ENCODE results near the gene UBE2J2. TPM values are rescaled to one million over a fixed set of nuclear protein-coding genes. Genes with fewer than 3 reads are reported as not detected.

UBE2J2 gene
- total RNA-seq, 1 donor: 26.9 TPM

DNA sequence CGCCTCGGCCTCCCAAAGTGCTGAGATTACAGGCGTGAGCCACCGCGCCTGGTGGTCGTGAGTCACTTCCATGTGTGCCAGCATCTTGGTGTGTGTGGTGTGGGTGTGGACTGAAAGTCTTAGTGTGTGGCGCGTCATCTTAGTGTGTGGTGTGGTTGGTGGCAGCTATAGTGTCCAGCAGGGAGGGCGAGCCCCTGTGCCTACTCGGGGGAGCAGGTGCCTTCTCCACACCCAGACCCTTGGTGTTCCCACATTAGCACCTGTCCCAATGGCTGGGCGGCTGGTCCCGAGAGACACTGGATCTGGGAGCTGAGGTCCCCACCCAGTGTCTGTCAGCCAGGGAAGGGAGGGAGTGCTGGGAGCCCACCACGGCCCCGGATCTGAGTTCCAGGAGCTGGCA lies 9.3 kb upstream of the UBE2J2 start:
- H3K27me3 ChIP-seq (ENCODE audit: insufficient read depth, low read length): no peaks in the 10 kb centered on the region

DNA sequence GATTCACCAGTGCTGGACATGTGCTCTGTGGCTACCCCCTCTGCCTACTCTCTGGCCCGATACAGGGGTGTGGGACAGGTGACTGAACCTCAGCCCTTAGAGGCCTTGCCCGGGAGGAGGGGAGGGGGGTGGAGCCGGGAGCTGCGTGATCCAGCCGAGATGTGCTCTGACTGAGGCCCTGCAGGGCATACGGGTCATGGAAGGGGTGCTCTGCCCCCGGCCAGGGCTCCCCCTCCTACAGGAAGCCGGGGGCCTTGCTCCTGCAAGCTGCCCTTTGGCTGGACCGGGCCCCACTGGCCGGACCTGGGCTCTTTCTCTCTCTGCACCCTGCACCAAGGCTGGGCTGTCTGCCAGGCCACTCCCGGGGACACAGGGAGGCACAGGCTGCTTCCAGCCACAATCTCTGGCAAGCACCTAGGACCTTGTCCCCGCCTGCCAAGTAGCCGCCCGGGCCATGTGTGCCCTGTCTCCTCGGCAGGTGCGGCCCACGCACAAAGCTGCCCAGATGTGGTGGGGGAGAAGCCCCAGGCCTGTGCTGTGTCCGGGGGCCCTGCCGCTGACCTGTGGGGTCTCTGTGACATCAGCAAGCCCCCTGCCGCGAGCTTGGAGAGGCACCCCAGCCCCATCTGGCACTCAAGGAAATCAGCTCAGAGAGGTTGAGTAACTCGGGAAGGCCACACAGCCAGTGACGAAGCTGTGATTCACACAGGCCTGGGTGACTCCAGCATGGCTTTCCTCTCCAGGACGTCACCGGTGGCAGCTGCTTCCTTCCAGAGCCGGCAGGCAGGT lies 8.1 kb upstream of the UBE2J2 start:
- Histone ChIP-seq H3K4me1 (ENCODE audit: insufficient read depth, low read length) (no peaks in the 10 kb centered on the region), H3K4me3 (ENCODE audit: low read length) (no peak overlapping the region), H3K27me3 (ENCODE audit: insufficient read depth, low read length) (no peaks in the 10 kb centered on the region), H3K9me3 (ENCODE audit: low read depth, low read length) (no peaks in the 10 kb centered on the region)

More for the DNA sequence above, 9.3 kb upstream of the UBE2J2 start:
- no peak overlapping the region for H3K4me3 ChIP-seq (ENCODE audit: low read length)
- H3K9me3 ChIP-seq (ENCODE audit: low read depth, low read length): no peaks in the 10 kb centered on the region
- no peaks in the 10 kb centered on the region for H3K4me1 ChIP-seq (ENCODE audit: insufficient read depth, low read length)

DNA sequence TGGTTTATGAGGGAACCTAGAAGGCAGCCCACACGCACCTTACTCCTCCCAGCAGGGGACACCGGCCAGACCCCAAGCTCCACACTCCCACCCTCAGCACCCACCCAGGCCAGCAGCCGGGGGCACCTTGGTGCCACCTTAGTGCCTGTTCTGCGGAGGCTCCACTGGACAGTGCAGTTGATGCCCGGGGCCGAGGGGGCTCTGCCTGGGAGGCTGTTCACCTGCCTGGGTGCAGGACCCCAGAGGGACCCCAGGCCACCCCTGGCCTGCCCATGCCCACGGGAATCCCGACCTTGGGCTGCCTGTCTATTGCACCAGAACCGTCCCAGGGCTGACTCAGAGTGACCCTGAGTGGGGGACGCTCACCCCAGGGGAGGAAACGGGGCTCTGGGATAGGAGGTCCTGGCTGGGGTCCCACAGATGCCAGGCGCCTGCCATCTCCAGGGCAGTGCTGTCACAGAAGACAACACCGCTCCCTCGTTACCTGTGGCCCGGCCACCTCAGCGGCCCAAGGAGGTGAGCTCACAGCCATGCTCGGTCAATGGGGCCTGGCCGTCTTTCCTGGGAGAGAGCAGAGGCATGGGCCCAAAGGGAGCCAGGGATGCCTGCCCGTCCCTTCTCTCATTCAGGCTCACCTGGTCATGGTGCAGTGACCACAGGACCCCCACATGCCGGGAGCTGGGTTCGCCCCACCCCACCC lies 7.3 kb upstream of the UBE2J2 start:
- H3K4me3 ChIP-seq (ENCODE audit: low read length): no peak overlapping the region
- no peaks in the 10 kb centered on the region for H3K4me1 ChIP-seq (ENCODE audit: insufficient read depth, low read length)
- H3K9me3 ChIP-seq (ENCODE audit: low read depth, low read length): no peaks in the 10 kb centered on the region
- no peaks in the 10 kb centered on the region for H3K27me3 ChIP-seq (ENCODE audit: insufficient read depth, low read length)

DNA sequence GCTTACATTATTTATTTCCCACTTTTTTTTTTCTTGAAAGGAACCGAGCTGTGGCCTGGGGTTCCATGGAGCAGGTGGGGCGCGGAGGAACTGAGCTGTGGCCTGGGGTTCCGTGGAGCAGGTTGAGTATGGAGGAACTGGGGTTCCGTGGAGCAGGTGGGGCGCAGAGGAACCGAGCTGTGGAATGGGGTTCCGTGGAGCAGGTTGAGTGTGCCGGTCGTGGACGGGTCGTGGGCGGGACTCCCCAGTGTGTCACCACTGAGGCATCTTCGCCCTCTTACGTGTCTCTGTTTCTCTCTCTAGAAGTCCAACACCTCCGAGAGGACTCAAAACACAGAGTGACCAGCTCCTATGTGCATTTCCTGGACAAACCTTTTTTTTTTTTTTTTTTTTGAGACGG lies 5.4 kb upstream of the UBE2J2 start:
- peaks cover 7% of the 10 kb centered on the region for H3K4me1 ChIP-seq (ENCODE audit: insufficient read depth, low read length)
- H3K4me3 ChIP-seq (ENCODE audit: low read length): no peak overlapping the region
- H3K27me3 ChIP-seq (ENCODE audit: insufficient read depth, low read length): no peaks in the 10 kb centered on the region
- no peaks in the 10 kb centered on the region for H3K9me3 ChIP-seq (ENCODE audit: low read depth, low read length)

DNA sequence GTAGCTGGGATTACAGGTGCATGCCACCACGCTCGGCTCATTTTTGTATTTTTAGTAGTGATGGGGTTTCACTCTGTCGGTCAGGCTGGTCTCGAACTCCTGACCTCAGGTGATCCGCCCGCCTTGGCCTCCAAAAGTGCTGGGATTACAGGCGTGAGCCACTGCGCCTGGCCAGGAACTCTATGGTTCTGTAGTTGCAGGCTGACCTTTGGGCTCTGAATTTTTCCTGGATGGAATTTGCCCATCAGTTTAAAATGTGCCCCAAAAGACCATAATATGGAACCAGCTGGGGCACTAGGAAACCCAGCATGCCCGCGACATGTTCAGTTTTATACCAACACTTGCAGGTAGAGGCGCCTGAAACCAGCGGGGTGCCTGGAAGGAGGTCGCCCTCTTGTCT lies 5.0 kb upstream of the UBE2J2 start:
- H3K9me3 ChIP-seq (ENCODE audit: low read depth, low read length): no peaks in the 10 kb centered on the region
- no peaks in the 10 kb centered on the region for H3K27me3 ChIP-seq (ENCODE audit: insufficient read depth, low read length)
- peaks cover 7% of the 10 kb centered on the region for H3K4me1 ChIP-seq (ENCODE audit: insufficient read depth, low read length)
- H3K4me3 ChIP-seq (ENCODE audit: low read length): no peak overlapping the region

DNA sequence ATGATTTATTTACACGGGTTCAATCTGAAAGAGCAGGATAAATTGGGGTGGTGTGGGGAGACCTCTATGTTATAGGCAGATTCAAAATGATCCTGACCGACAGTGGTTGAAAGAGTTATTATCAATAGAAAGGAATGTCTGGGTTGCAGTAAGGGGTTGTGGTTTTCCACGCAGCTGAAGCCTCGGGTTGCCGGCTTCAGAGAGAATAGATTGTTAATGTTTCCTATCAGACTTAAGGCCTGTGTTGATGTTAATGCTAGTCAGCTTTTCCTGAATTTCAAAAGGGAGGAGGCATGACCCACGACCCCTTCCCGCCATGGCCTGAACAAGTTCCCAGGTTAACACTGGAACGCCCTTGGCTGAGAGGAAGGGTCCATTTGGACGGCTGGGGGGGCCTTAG lies 2.2 kb upstream of the UBE2J2 start:
- H3K4me3 ChIP-seq (ENCODE audit: low read length): no peak overlapping the region
- H3K4me1 ChIP-seq (ENCODE audit: insufficient read depth, low read length): peaks cover 30% of the 10 kb centered on the region
- H3K27me3 ChIP-seq (ENCODE audit: insufficient read depth, low read length): no peaks in the 10 kb centered on the region
- H3K9me3 ChIP-seq (ENCODE audit: low read depth, low read length): no peaks in the 10 kb centered on the region

DNA sequence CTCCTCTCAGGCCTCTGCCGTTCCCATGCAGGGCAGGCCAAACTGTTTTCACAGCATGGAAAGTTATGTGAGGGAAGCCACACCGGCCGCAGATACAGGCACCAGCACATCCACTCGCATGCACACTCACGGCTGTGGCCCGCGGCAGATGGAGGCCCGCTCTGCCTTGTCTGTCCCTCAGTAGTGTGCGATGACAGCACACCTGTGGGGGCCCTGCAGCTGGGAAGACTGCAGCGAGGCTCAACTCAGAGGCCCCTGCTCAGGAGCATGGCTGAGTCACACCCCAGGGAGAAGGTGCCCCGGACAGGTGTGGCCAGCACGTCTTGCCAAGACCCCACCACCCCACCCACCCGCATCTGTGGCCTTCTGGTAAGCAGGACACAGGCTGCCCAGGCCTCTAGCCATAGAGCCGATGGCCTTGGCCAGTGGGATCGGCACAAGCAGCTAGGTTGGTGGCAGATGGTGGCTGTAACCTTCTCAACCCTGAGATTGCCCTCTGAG lies 1.3 kb upstream of the UBE2J2 start:
- peaks cover 39% of the 10 kb centered on the region for H3K4me1 ChIP-seq (ENCODE audit: insufficient read depth, low read length)
- no peaks in the 10 kb centered on the region for H3K9me3 ChIP-seq (ENCODE audit: low read depth, low read length)
- no peak overlapping the region for H3K4me3 ChIP-seq (ENCODE audit: low read length)
- no peaks in the 10 kb centered on the region for H3K27me3 ChIP-seq (ENCODE audit: insufficient read depth, low read length)

DNA sequence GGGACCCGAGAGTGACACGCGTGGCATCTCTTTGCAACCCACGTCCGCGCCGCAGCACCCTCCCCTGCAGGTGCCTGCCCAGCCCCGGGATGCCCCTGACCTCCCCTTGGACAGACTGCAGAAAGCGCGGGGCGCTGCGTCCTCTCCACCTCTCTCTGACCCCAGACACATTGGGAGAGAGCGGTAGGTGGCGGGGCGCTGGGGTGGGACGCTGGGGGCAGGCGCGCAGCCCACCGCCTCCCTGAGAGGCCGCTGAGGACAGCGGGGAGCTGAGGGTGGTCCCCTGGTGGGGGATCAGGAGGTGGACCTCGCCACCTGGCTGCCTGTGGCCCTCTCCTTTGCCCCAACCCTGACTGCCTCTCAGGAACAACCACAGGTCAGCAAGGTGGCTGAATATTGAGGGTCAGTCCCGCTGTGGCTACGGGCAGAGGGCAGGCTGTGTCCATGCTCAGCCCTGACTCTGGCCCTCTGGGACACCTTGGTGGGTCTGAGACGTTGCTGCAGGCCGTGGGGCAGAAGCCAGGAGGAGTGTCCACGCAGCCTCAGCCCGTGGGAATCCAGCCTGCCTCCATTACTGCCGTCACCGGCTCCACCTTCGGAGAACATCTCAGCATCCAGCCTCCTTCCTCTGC lies 761 bp upstream of the UBE2J2 start:
- peaks cover 42% of the 10 kb centered on the region for H3K4me1 ChIP-seq (ENCODE audit: insufficient read depth, low read length)
- no peaks in the 10 kb centered on the region for H3K27me3 ChIP-seq (ENCODE audit: insufficient read depth, low read length)
- H3K9me3 ChIP-seq (ENCODE audit: low read depth, low read length): no peaks in the 10 kb centered on the region
- H3K4me3 ChIP-seq (ENCODE audit: low read length): peak overlapping the region; percentile 92

DNA sequence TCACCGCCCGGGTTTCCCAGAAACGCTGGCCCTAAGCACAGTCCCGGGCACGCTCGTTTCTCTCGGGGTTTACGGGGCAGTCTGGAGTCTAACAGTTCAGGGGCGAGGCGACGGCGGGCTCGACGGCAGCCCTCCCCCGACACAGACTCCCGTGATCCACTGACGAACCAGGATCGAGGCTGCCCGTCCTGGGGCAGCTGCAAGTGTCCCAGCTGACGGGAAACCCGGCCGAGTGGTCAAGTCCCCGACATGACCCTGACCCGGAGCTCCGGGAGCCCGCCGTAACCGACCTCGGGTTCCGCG lies 494 bp downstream of the UBE2J2 start:
- Histone ChIP-seq H3K4me3 (ENCODE audit: low read length) (peak overlapping the region; percentile 92), H3K4me1 (ENCODE audit: insufficient read depth, low read length) (peaks cover 42% of the 10 kb centered on the region), H3K27me3 (ENCODE audit: insufficient read depth, low read length) (no peaks in the 10 kb centered on the region), H3K9me3 (ENCODE audit: low read depth, low read length) (no peaks in the 10 kb centered on the region)

DNA sequence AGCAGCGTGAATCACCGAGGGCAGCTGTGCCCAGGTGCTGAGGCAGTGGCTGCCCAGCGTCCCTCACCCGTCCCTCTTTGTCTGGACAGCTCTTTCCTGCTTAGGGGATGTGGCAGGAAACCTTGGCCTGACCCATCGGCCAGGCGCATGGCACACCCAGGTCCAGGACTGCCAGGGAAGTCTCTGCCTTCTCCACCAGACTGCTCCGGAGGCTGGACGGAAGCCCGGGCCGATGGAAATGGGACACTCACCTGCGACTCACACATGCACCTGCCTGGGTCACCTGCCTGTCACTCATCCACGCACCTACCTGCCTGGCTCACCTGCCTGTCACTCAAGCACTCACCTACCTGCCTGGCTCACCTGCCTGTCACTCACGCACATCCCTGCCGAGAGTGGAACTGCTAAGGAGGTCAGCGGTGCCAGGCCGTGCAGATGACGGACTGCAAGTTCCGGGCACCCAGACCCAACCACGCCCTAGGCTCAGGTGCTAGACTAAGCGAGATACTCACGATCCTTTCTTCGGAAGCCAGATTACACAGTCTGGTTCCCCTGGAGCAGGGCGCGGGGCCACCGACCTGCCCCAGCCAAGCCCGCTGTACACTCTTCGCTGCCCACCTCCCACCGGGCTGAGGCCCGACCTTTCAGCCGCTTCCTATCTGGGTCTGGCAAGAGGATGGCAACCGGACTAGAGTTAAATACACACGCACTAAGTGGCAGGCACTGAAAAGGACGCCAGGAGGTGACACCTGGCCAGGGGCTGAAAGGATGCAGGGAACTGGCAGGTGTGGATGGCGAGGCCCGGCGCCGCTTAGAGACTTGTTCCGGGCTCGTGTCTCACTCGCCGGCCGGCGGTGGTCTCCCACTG lies 1.1 kb downstream of the UBE2J2 start:
- H3K4me1 ChIP-seq (ENCODE audit: insufficient read depth, low read length): peaks cover 42% of the 10 kb centered on the region
- peak overlapping the region; percentile 92 for H3K4me3 ChIP-seq (ENCODE audit: low read length)
- no peaks in the 10 kb centered on the region for H3K27me3 ChIP-seq (ENCODE audit: insufficient read depth, low read length)
- no peaks in the 10 kb centered on the region for H3K9me3 ChIP-seq (ENCODE audit: low read depth, low read length)

DNA sequence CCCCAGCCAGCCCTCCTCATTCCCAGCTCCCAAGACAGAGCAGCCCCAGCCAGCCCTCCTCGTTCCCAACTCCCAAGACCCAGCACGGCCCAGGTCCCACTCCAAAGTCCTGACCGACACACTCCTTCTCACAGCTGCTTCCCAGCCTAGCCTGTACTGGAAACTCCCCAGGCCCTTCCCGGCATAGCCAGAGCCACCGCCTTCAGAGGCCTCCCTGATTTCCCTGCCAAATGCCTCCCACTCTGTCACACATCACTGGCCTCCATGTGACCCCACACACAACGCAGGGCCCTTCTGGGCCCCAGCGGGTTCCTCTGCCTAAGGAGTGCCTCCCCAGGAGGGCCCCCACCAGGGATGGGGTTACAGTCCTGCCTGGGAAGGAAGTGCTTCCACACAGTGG lies 2.8 kb downstream of the UBE2J2 start:
- no peaks in the 10 kb centered on the region for H3K27me3 ChIP-seq (ENCODE audit: insufficient read depth, low read length)
- H3K4me1 ChIP-seq (ENCODE audit: insufficient read depth, low read length): peaks cover 42% of the 10 kb centered on the region
- H3K9me3 ChIP-seq (ENCODE audit: low read depth, low read length): no peaks in the 10 kb centered on the region
- no peak overlapping the region for H3K4me3 ChIP-seq (ENCODE audit: low read length)

DNA sequence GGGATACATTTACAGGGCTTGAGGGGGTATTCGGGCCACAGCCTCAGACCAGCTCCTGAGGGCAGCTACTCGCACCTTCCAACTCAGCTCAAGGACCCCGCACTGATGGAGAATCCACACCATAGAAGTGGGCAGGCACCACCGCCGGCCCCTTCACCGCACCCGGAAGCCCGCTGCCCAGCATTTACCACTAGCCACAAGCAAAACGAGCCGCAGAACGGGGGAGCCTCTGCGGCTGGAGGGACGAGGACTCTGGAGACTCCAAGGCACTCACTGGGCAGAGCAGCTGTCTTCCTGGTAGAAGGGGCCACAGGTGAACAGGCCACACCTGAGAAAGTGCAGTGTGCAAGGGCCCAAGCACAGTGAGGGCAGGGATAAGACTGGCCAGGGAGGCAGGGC lies 5.4 kb downstream of the UBE2J2 start:
- H3K4me3 ChIP-seq (ENCODE audit: low read length): no peak overlapping the region
- no peaks in the 10 kb centered on the region for H3K9me3 ChIP-seq (ENCODE audit: low read depth, low read length)
- H3K4me1 ChIP-seq (ENCODE audit: insufficient read depth, low read length): peaks cover 34% of the 10 kb centered on the region
- H3K27me3 ChIP-seq (ENCODE audit: insufficient read depth, low read length): no peaks in the 10 kb centered on the region

DNA sequence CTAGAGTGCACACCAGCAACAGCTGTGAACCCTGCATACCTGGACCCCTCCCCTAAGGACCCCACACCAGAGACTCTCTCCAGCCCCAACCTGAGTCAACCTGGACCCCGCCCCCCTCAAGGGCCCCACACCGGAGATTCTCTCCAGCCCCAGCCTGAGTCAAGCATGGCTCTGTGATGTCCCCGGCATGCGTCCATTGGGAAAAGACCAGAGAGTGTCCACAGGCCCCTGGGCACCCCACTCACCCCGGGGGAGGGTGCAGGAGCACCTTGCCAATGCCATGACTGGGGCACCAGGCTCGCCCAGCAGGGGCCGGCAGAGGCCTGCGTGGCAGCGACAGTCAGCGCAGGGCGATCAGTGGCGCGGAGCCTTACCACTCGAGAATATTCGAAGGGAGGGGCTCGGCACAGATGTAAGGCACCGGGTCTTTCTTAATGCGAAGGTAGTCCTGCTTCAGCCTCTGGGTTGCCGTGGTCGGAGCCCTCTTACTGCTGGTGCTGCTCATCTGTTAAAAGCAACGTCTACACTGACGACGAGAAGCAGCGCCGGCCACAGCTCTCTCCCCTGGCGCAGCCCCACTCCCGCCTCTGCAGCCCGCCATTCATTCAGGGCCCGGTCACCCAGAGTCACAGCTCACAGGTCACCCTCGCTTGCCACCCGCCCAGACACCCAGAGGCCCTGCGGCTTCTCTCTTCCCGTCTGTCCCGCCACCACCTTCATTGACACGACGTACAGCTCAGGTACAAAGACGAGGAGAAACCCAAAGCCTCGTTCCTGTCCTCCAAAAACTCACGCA lies 6.0 kb downstream of the UBE2J2 start:
- Histone ChIP-seq H3K27me3 (ENCODE audit: insufficient read depth, low read length) (no peaks in the 10 kb centered on the region), H3K4me3 (ENCODE audit: low read length) (no peak overlapping the region), H3K9me3 (ENCODE audit: low read depth, low read length) (no peaks in the 10 kb centered on the region), H3K4me1 (ENCODE audit: insufficient read depth, low read length) (peaks cover 30% of the 10 kb centered on the region)

DNA sequence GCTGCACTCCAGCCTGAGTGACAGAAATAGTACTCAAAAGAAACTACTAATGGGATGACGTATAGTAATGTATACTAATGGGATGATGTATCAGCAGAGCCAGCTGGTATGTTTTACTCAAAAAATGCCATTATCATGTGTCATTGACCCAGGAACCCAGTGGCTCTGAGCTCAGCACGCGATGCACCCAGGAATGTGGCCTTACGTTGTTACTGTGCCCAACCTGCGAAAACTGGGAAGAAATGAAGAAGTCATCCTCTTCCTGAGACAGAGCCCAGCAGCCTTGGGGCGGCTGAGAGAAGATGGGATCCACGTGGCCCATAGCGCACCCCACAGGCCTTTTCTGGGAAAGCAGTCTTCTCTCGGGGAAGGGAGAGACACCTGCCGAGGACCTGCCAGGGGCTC lies 8.8 kb downstream of the UBE2J2 start:
- H3K9me3 ChIP-seq (ENCODE audit: low read depth, low read length): no peaks in the 10 kb centered on the region
- no peak overlapping the region for H3K4me3 ChIP-seq (ENCODE audit: low read length)
- peaks cover 2% of the 10 kb centered on the region for H3K4me1 ChIP-seq (ENCODE audit: insufficient read depth, low read length)
- H3K27me3 ChIP-seq (ENCODE audit: insufficient read depth, low read length): no peaks in the 10 kb centered on the region
